ENCODE data around the gene P3H3.

DNA sequence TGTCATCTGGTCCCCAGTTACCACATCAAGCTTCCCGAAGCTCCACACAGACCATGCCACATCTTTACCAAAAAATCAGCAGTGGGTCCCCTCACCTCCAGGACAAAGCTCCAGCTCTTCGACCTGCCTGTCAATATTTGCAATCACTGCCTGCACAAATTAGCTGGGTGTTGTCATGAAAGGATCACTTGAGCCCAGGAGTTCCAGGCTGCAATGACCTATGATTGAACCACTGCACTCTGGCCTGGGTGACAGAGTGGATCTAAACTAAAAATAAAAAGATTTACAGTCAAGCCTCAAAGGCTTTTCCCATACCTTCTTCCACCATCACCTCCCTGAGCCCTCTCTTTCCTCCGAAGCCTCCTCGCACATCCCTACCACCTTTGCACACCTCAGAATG, 31.6 kb upstream of the P3H3 start:
- TF ChIP-seq, protein P1, sequence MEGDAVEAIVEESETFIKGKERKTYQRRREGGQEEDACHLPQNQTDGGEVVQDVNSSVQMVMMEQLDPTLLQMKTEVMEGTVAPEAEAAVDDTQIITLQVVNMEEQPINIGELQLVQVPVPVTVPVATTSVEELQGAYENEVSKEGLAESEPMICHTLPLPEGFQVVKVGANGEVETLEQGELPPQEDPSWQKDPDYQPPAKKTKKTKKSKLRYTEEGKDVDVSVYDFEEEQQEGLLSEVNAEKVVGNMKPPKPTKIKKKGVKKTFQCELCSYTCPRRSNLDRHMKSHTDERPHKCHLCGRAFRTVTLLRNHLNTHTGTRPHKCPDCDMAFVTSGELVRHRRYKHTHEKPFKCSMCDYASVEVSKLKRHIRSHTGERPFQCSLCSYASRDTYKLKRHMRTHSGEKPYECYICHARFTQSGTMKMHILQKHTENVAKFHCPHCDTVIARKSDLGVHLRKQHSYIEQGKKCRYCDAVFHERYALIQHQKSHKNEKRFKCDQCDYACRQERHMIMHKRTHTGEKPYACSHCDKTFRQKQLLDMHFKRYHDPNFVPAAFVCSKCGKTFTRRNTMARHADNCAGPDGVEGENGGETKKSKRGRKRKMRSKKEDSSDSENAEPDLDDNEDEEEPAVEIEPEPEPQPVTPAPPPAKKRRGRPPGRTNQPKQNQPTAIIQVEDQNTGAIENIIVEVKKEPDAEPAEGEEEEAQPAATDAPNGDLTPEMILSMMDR (IDR thresholded peaks at IDR 0.05), result no peak
- no peak for TF ChIP-seq POLR2A (IDR thresholded peaks at IDR 0.05)

Data from testis (tissue), 2 donors.